Skeletal muscle tissue (tissue), 4 donors: ENCODE results near the gene B4GALNT2. TPM values are rescaled to one million over a fixed set of nuclear protein-coding genes. Genes with fewer than 3 reads are reported as not detected.
"Not testable (repeated sequence)": the region's sequence is repeated elsewhere in the genome, so short reads cannot be mapped to it uniquely, and the experiment has no call there.

Experiments
- H3K27ac ChIP-seq: one replicate; pipeline ENCODE4 v1.7.0; 2013; ENCODE audit warnings: mild to moderate bottlenecking, low read depth, low read length, inconsistent platforms
- H3K27me3 ChIP-seq, 3 donors: one replicate each; pipeline ENCODE4 v1.7.0; 2013; ENCODE audit warnings: low read length in 3 of 3; ENCODE audit not compliant: control insufficient read depth in 3 of 3, insufficient read depth in 3 of 3
- H3K36me3 ChIP-seq, 3 donors: one replicate each; pipeline ENCODE4 v1.7.0; 2013; ENCODE audit warnings: low read length in 3 of 3; ENCODE audit not compliant: control insufficient read depth in 3 of 3, insufficient read depth in 3 of 3
- H3K4me1 ChIP-seq, 3 donors: one replicate each; pipeline ENCODE4 v1.7.0; 2013; ENCODE audit warnings: low read length in 3 of 3, mild to moderate bottlenecking in 3 of 3; ENCODE audit not compliant: control insufficient read depth in 3 of 3, insufficient read depth in 3 of 3
- H3K4me3 ChIP-seq, 3 donors: one replicate each; pipeline ENCODE4 v1.7.0; 2013; ENCODE audit warnings: low read length in 3 of 3
- H3K9ac ChIP-seq, 3 donors: one replicate each; pipeline ENCODE4 v1.7.0; 2013; ENCODE audit warnings: low read length in 3 of 3, mild to moderate bottlenecking in 3 of 3, moderate library complexity in 2 of 3, low read depth in 1 of 3
- H3K9me3 ChIP-seq, 3 donors: one replicate each; pipeline ENCODE4 v1.7.0; 2013; ENCODE audit warnings: low read length in 3 of 3; ENCODE audit not compliant: control insufficient read depth in 3 of 3
- total RNA-seq: library from RNA; depleted of rRNA; stranded (reverse); fragments of >200 nt; gene quantifications from one replicate; pipeline ENCODE4 v1.2.3, GENCODE V29; 2014
- donor health status: Osteomylitis.

The B4GALNT2 gene
- total RNA-seq, 1 donor from 2014 or later, result not detected

DNA sequence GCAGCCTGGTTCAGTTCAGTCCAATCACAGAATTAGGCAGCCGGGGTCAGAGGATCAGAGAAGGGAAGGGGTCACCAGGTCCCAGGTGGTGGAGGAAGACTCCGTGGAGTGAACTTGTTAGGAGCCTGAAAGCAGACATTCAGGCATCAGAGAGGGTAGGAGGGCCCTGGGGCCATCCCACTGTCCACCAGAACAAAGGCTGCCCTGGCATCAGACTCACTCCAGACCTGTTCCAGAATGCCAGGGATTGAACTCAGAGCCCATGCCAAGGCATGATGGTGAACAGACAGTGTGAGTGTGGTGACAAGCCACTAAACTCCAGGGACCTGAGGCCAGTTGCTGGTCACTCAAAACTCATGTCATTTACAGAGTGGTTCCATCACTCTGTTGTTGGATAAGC, 37.6 kb downstream of the B4GALNT2 start:
- Histone ChIP-seq H3K27ac (no peak overlapping the region), H3K9me3 (no peaks in the 10 kb centered on the region), H3K4me3 (no peak overlapping the region), H3K36me3 (no peaks in the 10 kb centered on the region), H3K27me3 (peaks cover 28 to 47% (median 31%) of the 10 kb centered on the region in 3 donors), H3K9ac (no peak overlapping the region), H3K4me1 (no peaks in the 10 kb centered on the region)

DNA sequence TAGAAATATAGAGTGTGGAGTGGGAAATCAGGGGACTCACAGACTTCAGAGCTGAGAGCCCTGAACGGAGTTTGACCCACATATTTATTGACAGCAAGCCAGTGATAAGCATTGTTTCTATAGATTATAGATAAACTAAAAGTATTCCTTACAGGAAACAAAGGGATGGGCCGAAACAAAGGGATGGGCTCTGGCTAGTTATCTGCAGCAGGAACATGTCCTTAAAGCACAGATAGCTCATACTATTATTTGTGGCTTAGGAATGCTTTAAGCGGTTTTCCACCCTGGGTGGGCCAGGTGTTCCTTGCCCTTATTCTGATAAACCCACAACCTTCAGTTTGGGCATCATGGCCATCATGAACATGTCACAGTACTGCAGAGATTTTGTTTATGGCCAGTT, 38.1 kb downstream of the B4GALNT2 start:
- H3K36me3 ChIP-seq, H3K27ac ChIP-seq, H3K4me1 ChIP-seq, H3K4me3 ChIP-seq, H3K9me3 ChIP-seq, H3K9ac ChIP-seq: not testable (repeated sequence)
- peaks cover 28 to 44% (median 31%) of the 10 kb centered on the region in 3 donors for H3K27me3 ChIP-seq

GRCh38 chr17:49175978-49176377, 43.4 kb downstream of the B4GALNT2 start:
- not testable (repeated sequence) for H3K4me1 ChIP-seq, H3K36me3 ChIP-seq, H3K27ac ChIP-seq, H3K27me3 ChIP-seq, H3K9ac ChIP-seq, H3K4me3 ChIP-seq
- H3K9me3 ChIP-seq, result peaks cover 5 to 13% (median 13%) of the 10 kb centered on the region in 3 donors

GRCh38 chr17:49180303-49180702, 47.7 kb downstream of the B4GALNT2 start:
- Histone ChIP-seq H3K9me3 (peaks cover 5 to 13% (median 13%) of the 10 kb centered on the region in 3 donors), H3K27me3 (peaks cover 0 to 9% (median 0%) of the 10 kb centered on the region in 3 donors), H3K4me1 (no peaks in the 10 kb centered on the region), H3K9ac (no peak overlapping the region), H3K27ac (no peak overlapping the region), H3K4me3 (no peak overlapping the region), H3K36me3 (no peaks in the 10 kb centered on the region)

DNA sequence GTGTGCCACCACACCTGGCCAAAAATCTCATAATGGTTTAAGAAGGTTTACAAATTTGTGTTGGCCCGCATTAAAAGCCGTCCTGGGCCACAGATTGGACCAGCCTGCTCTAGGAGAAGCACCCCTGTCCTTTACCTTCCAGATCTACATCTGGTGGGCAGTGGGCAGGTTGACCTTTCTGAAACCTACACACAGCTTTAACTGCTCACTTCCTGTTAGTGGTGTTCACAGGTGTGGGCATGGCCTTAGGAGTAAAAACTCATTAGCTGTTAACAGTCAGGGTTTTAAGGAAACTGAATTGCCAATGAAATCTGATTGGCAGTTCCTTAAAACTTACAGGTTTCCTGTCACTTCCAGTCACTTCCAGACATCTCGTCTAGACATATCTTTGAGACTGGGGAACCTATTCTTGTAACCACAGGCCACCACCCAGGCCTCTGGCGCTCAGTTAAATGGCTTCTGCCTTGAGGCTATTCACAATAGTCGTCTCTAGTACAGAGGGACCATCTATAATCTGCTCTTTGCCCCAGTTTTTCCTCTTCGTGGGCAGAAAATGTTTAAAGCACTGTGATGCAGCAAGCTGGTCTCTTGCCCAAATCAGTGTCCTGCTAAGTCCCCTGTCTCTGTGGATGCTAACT, 48.5 kb downstream of the B4GALNT2 start:
- Histone ChIP-seq H3K9me3 (peaks cover 5 to 10% (median 6%) of the 10 kb centered on the region in 3 donors), H3K27ac (no peak overlapping the region), H3K4me1 (no peaks in the 10 kb centered on the region), H3K9ac (no peak overlapping the region), H3K36me3 (no peaks in the 10 kb centered on the region), H3K4me3 (no peak overlapping the region), H3K27me3 (peaks cover 0 to 9% (median 0%) of the 10 kb centered on the region in 3 donors)

DNA sequence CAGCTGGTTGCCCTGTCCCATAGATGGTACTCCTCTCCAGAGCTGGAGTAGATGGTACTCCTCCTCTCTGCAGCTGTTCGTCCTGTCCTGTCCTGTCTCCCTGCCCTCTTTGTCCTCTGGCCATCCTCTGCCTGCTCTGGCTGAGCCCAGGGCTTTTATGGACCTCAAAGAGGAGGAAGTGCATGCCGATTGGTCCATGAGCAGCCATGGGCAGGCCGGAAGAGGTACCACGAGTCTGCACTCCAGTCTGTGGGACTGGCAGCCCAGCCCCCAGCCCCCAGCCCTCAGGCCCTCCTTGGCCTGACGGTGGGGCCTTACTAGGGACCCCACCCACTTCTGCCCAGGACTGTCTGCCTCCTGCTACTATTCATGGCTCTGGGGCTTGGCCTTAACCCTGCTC, 50.8 kb downstream of the B4GALNT2 start:
- Histone ChIP-seq H3K36me3 (no peaks in the 10 kb centered on the region), H3K27me3 (peaks cover 0 to 6% (median 0%) of the 10 kb centered on the region in 3 donors), H3K9me3 (no peaks in the 10 kb centered on the region), H3K9ac (no peak overlapping the region), H3K4me3 (no peak overlapping the region), H3K27ac (no peak overlapping the region), H3K4me1 (no peaks in the 10 kb centered on the region)

DNA sequence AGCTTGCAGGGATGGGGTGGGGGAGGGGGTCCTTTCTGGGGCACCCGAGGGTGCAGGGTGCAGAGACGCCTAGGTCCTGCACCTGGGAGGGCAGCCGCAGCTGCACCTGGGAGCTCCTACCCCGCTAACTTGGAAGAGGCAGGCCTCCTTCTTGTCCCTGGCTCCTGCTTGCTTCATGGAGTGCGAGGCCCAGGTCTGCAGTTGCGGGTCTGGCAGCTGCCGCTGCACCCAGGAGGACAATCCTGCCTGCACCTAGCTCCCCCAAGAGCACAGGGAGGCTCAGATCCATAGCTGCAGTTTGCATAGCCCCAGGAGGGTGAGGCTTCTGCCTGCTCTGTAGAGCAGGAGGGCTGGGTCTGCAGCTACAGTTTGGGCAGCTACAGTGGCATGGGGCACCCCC, 51.2 kb downstream of the B4GALNT2 start:
- no peaks in the 10 kb centered on the region for H3K4me1 ChIP-seq
- peaks cover 0 to 6% (median 0%) of the 10 kb centered on the region in 3 donors for H3K27me3 ChIP-seq
- H3K36me3 ChIP-seq, result no peaks in the 10 kb centered on the region
- H3K4me3 ChIP-seq, result no peak overlapping the region
- H3K9ac ChIP-seq, result no peak overlapping the region
- no peaks in the 10 kb centered on the region for H3K9me3 ChIP-seq
- H3K27ac ChIP-seq, result no peak overlapping the region

GRCh38 chr17:49184522-49184921, 52.0 kb downstream of the B4GALNT2 start:
- not testable (repeated sequence) for H3K27me3 ChIP-seq, H3K27ac ChIP-seq, H3K9ac ChIP-seq, H3K4me1 ChIP-seq, H3K4me3 ChIP-seq, H3K36me3 ChIP-seq, H3K9me3 ChIP-seq

- not testable (repeated sequence) for H3K9me3 ChIP-seq, H3K4me1 ChIP-seq, H3K27ac ChIP-seq, H3K9ac ChIP-seq, H3K36me3 ChIP-seq, H3K4me3 ChIP-seq, H3K27me3 ChIP-seq
Observed at GRCh38 chr17:49185381-49185780, 52.8 kb downstream of the B4GALNT2 start.

DNA sequence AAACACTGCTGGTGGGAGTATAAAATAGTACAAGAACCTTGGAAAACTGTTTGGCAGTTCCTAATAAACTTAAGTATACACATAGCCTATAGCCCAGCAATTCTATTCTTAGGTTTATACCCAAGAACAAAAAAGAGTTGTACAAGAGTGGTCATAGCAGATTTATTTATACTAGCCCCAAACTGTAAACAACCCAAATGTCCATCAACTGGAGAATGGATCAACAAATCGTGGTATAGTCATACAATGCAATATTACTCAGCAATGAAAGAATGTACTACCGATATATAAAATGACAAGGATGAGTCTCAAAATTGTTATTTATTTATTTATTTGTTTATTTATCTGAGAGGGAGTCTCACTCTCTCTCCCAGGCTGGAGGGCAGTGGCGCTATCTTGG, 54.7 kb downstream of the B4GALNT2 start:
- no peak overlapping the region for H3K4me3 ChIP-seq
- no peak overlapping the region for H3K9ac ChIP-seq
- no peak overlapping the region for H3K27ac ChIP-seq
- no peaks in the 10 kb centered on the region for H3K36me3 ChIP-seq
- peaks cover 0 to 9% (median 8%) of the 10 kb centered on the region in 3 donors for H3K4me1 ChIP-seq
- no peaks in the 10 kb centered on the region for H3K9me3 ChIP-seq
- H3K27me3 ChIP-seq, result peaks cover 0 to 6% (median 0%) of the 10 kb centered on the region in 3 donors
